Neural crest cell (in vitro differentiated cells): ENCODE results near the gene GATA2. TPM values are rescaled to one million over a fixed set of nuclear protein-coding genes. Genes with fewer than 3 reads are reported as not detected.
A peak's percentile ranks its signal among the peaks of the same experiment; 100 is the strongest.

ENCODE experiments used
- DNase-seq: peaks from one replicate; pipeline ENCODE4 v3.0.0; 2021; ENCODE audit warnings: low read depth, mixed read lengths, low spot score
- H3K27ac Mint-ChIP-seq: one replicate; pipeline ENCODE4 v1.8.0; 2021; ENCODE audit warnings: mild to moderate bottlenecking, mixed read lengths; ENCODE audit not compliant: unreplicated experiment
- H3K27me3 Mint-ChIP-seq: 2 replicates; pipeline ENCODE4 v1.8.0; 2021; ENCODE audit warnings: low read depth, mild to moderate bottlenecking, mixed read lengths
- H3K36me3 Mint-ChIP-seq: 2 replicates; pipeline ENCODE4 v1.8.0; 2021; ENCODE audit warnings: low read depth, mild to moderate bottlenecking, mixed read lengths
- H3K4me1 Mint-ChIP-seq: 2 replicates; pipeline ENCODE4 v1.8.0; 2021; ENCODE audit warnings: mixed read lengths
- H3K4me3 Mint-ChIP-seq: one replicate; pipeline ENCODE4 v1.8.0; 2021; ENCODE audit warnings: mild to moderate bottlenecking, mixed read lengths
- H3K9me3 Mint-ChIP-seq: 2 replicates; pipeline ENCODE4 v1.8.0; 2021; ENCODE audit warnings: mixed read lengths
- total RNA-seq: library from RNA; stranded (reverse); gene quantifications from 2 replicates; pipeline ENCODE4 v1.2.1, GENCODE V29; 2021
- TF ChIP-seq, protein P1 (sequence below): fragments of 200-600 bp; sonication (generic); conservative IDR thresholded peaks from 2 replicates; pipeline ENCODE4 v1.5.0; 2021; ENCODE audit warnings: antibody characterized with exemption, mild to moderate bottlenecking

The GATA2 gene
- total RNA-seq, 1 donor from 2014 or later, result 0.30 TPM

DNA sequence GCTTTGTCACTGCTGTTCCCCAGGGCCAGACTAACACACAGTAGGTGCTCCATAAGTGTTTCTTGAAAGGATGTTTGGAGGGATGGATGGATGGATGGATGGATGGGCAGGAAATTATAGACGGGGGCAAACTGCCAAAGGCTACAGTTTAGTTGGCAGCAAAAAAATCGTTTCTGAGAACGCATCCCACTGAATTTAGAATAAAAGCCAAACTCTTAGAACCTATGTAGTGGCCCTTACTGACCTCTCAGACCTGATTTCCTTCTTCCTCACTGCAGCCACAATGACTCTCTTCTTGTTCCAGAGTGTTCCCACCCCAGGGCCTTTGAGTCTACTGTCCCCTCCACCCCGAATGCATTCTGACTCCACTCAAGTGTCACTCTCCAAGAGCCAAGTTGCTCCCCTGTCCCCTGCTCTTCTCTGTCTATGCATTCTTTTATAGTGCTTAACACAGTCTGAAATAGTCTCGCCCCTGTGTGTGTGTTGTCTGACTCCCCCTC is 5.2 kb upstream of the GATA2 start:
- Mint-ChIP-seq H3K36me3 (peaks cover 3% of the 10 kb centered on the region), H3K27me3 (peaks cover 98% of the 10 kb centered on the region), H3K4me3 (peak overlapping the region; percentile 85), H3K27ac (no peak overlapping the region), H3K4me1 (peaks cover 9% of the 10 kb centered on the region), H3K9me3 (no peaks in the 10 kb centered on the region)
- DNase-seq, result no peak
- TF ChIP-seq, protein P1, sequence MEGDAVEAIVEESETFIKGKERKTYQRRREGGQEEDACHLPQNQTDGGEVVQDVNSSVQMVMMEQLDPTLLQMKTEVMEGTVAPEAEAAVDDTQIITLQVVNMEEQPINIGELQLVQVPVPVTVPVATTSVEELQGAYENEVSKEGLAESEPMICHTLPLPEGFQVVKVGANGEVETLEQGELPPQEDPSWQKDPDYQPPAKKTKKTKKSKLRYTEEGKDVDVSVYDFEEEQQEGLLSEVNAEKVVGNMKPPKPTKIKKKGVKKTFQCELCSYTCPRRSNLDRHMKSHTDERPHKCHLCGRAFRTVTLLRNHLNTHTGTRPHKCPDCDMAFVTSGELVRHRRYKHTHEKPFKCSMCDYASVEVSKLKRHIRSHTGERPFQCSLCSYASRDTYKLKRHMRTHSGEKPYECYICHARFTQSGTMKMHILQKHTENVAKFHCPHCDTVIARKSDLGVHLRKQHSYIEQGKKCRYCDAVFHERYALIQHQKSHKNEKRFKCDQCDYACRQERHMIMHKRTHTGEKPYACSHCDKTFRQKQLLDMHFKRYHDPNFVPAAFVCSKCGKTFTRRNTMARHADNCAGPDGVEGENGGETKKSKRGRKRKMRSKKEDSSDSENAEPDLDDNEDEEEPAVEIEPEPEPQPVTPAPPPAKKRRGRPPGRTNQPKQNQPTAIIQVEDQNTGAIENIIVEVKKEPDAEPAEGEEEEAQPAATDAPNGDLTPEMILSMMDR, result no peak

DNA sequence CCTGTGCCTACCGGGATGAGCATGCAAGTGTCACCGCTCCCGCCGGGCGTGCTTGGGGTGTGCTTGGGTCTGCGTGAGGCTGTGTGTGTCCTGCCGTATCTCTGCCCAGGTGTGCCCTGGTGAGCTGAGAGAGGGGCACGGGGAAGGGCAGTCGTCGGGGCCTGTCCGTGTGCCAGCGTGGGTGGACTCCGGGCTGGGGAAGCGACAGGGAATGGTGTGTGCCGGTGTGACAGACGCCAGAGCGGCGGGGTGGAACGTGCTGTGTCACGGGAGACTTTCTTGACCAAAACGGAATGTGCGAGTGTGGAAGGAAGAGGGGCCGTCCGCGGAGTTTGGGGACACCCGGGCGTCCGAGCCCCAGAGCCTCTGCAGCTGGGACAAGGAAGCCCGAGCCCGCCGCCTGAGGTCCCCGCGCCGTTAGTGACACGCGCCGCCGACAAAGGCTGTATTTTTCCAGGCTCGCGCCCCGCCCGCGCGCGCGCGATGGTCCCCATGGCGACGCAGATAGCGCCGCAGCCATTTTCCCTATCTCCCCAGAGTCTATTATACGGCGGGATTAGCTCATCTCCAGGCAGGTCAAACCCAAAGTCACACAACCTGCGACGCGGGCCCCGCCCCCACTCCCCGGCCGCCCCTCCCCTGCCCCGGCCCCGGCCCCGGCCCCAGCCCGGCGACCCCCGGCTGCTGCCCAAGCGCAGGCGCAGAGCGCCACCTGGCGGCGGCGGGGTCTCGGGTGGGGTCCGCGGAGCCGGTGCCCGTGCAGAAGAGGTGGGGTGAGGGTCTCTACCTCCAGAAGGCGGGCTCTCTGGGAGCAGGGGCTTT is 4.5 kb upstream of the GATA2 start:
- H3K27me3 Mint-ChIP-seq, result peaks cover 98% of the 10 kb centered on the region
- peaks cover 9% of the 10 kb centered on the region for H3K4me1 Mint-ChIP-seq

DNA sequence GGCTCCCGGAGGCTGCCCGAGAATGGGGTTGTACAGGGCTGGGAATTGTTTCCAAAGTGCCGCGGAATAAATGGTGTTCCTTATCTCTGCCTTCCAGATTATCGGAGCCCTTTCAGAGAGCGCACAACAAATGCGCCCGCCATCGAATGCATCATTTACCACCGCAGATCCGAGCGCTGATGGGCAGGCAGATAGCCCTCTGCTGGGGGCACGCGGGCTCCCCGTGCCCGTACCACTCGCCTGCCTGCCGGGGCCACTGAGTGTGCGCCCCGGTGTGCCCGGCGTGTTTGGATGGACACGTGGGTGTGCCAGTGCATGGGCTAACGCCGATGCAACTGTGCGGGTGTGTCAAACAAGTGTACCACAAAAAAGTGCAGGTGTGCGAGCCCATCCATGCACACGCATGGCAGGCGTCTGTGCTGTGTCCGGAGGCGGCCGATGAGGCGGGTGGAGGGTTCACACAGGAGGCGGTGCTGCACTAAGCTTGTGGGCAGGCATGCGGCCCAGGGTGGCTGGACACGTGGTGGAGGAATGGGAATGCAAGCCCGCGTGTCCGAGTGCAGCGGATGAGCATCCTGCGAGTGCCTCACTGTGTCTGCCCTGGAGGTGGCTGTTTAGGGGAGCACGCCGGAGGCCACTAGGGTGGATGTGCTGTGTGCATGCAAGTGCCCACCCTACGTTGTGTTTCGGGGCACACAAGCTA is 3.8 kb upstream of the GATA2 start:
- TF ChIP-seq, protein P1, result no peak
- H3K9me3 Mint-ChIP-seq, result no peaks in the 10 kb centered on the region
- DNase-seq, result no peak
- peaks cover 9% of the 10 kb centered on the region for H3K4me1 Mint-ChIP-seq
- peaks cover 98% of the 10 kb centered on the region for H3K27me3 Mint-ChIP-seq
- peaks cover 3% of the 10 kb centered on the region for H3K36me3 Mint-ChIP-seq
- H3K27ac Mint-ChIP-seq, result no peak overlapping the region
- peak overlapping the region; percentile 87 for H3K4me3 Mint-ChIP-seq

More for the DNA sequence above, 4.5 kb upstream of the GATA2 start:
- H3K27ac Mint-ChIP-seq, result no peak overlapping the region
- peak; percentile 82 for DNase-seq
- H3K9me3 Mint-ChIP-seq, result no peaks in the 10 kb centered on the region
- peak overlapping the region; percentile 87 for H3K4me3 Mint-ChIP-seq
- TF ChIP-seq, protein P1, result peak; percentile 89
- H3K36me3 Mint-ChIP-seq, result peaks cover 3% of the 10 kb centered on the region

DNA sequence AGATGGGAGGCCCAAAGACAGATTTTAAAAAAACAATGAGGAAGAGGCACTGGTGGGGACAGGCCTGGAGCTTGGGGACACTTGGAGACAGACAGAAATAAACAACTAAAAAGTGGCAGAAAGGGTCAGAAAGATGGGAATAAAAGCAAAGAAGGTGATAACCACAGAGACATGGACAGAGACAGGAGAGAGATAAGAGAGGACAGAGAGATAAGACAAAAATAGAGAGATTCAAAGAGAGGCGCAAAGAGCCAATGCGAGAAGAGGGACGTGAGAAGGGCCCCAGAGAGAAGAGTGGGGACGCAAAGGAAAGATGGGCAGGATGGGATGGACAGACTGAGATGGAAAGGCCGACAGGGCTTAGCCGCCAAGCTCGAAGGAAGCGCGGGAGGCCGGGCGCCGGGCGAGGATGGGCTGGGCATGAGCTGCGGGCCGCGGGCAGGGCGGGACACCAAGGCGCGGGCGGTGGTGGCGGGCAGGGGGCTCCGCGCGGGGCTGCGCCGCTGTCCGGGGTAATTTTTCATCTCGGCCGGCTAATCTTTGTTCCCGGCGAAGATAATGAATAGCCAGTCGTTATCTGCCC is 3.1 kb upstream of the GATA2 start:
- DNase-seq, result no peak
- H3K27ac Mint-ChIP-seq, result no peak overlapping the region
- no peaks in the 10 kb centered on the region for H3K9me3 Mint-ChIP-seq

GRCh38 chr3:128495435-128495970 is 2.5 kb upstream of the GATA2 start:
- TF ChIP-seq, protein P1, result no peak
- H3K27me3 Mint-ChIP-seq, result peaks cover 98% of the 10 kb centered on the region
- no peaks in the 10 kb centered on the region for H3K9me3 Mint-ChIP-seq
- H3K27ac Mint-ChIP-seq, result no peak overlapping the region
- peaks cover 9% of the 10 kb centered on the region for H3K4me1 Mint-ChIP-seq
- DNase-seq, result no peak
- peaks cover 3% of the 10 kb centered on the region for H3K36me3 Mint-ChIP-seq
- peak overlapping the region; percentile 5 for H3K4me3 Mint-ChIP-seq

More for the DNA sequence above, 3.1 kb upstream of the GATA2 start:
- peaks cover 9% of the 10 kb centered on the region for H3K4me1 Mint-ChIP-seq
- TF ChIP-seq, protein P1, result no peak
- H3K4me3 Mint-ChIP-seq, result peak overlapping the region; percentile 87
- peaks cover 98% of the 10 kb centered on the region for H3K27me3 Mint-ChIP-seq
- H3K36me3 Mint-ChIP-seq, result peaks cover 3% of the 10 kb centered on the region
